ENCODE measurements around the gene SRGAP1. TPM values are rescaled to one million over a fixed set of nuclear protein-coding genes. Genes with fewer than 3 reads are reported as not detected.

SRGAP1 gene
- total RNA-seq, 1 donor from 2014 or later, result 2.2 TPM

DNA sequence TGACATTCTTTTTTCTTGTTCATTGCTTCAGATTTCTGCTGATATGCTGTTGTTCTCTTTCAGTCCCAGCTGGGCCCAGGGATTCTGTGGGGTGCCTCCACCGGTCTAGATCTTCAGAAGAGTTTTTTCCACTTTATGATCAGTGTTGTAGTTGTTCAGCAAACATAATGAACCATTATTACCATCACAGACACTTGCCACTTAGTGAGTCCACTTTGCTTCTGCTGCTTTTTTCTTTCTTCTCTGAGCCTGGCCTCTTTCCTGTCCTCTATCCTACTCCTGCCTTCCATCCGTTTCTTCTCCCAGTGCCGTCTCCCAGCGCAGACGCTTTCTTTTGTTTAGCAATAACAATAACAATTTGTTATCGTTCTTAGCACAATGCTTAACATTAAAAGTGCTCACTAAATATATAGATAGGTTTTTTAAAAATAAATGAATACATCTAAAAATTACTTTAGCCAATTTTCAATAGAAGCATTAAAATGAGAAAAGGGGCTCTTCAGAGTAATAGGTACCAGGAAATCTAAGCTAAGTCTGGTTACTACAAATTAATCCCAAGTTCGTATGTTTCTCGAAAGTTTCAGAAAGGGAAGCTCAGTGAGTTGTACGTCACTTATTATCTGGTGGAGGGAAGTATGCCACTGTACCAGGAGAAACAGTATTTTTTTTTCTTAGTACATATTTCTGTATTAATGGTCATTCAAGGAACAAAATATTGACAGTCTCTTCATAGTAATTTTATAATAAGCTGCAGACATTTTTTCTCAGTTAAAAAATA, 98.2 kb downstream of the SRGAP1 start:
- intact Hi-C loops (cut with DNase I), result no loop called here
- ATAC-seq (no peak), DNase-seq (ENCODE audit: missing footprints) (no peak)

DNA sequence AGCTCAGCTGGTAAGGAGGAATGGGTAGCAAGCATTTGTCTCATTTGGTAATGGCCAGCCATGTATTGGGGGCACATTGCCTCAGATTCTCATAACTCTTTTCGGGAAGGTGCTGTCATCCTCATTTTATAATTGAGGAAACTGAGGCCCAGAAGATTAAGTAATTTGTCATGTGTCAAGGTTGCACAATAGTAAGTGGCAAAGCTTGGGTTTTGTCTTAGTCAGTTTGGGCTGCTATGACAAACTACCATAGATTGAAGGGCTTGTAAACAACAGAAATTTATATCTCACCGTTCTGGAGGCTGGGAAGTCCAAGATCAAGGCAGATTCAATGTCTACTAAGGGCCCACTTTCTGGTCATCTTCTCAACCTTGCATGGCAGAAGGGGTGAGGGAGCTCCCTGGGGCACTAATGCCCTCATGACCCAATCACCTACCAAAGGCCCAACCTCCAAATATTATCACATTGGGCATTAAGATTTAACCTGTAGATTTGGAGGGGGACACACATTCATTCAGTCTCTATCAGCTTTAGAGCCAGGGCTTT, 99.6 kb downstream of the SRGAP1 start:
- no peak for DNase-seq (ENCODE audit: missing footprints)
- intact Hi-C loops (cut with DNase I), result no loop called here
- ATAC-seq, result no peak

DNA sequence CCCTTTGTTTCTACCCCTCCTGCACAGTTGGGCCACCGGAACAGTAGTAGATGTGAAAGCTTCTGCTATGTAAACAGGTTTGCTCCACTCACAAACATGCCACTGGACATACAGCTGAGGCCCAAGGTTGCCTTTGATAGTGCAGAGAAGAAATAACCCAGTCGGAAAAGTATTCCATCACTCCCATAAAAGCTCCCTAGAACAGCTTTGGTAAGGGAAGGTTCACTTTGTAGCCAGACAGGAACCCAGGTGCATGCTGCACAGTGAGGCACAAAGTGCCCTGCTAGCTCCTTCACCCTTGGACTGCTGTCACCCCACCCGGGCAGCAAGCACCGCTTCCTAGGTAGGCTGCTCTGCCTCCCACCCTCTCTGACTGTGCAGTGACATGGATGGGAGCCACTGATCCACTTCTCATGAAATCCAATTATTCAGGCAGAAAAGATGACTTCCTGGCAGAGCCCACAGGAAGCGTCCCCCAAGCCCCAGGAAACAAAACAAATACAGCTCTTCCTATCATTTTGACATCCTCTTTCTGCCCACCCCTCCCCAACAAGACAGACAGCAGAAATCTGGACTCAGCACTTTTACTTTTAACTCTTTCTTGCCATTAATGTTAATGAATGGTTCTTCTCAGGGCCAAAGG, 100.2 kb downstream of the SRGAP1 start:
- intact Hi-C loops (cut with DNase I), result no loop called here
- DNase-seq (ENCODE audit: missing footprints) (no peak), ATAC-seq (peak; percentile 21)

DNA sequence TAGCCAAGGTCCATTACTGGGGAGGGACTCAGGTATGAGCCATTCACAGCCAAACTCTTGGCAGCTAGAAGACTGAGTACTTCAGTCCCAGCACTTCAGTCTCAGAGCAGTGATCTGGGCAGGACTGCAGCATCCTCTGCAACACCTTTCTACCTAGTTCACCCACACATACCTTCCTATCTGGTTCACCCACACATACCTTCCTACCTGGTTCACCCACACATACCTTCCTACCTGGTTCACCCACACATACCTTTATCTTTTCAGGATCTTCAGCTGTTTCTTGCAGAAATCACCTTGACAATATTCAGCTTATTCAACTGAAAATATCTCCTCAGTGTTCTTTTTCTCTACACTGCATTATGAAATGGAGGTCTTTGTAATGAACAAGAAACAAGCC, 101.3 kb downstream of the SRGAP1 start:
- DNase-seq (ENCODE audit: missing footprints), result no peak
- no peak for ATAC-seq
- intact Hi-C loops (cut with DNase I), result no loop called here

GRCh38 chr12:63948211-63948610, 103.7 kb downstream of the SRGAP1 start:
- ATAC-seq (no peak), DNase-seq (ENCODE audit: missing footprints) (no peak)
- intact Hi-C loops (cut with DNase I), result no loop called here

DNA sequence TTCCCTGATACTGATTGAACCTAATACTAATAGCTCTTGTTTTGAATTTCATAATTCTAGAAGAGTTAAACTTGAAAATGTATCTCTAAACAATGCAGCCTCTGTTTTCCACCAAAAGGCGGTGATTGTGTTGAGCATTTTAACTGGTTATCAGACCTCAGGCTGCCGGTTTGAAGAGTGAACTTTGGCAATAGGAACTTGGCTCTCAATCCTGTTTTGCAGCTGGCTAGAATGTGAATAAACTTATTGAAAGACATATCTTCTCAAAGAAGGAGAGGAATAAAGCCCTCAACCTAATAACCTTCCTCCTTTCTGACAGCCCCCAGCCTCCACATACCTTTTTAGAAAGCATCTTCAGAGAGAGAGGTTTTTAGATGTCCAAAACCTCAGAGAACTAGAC, 105.4 kb downstream of the SRGAP1 start:
- no peak for DNase-seq (ENCODE audit: missing footprints)
- intact Hi-C loops (cut with DNase I), result loop anchor here (10.0 kb wide), 1 partner anchor 105 kb away; the partner anchor contains the start of gene SRGAP1

GRCh38 chr12:63952995-63953394, 108.5 kb downstream of the SRGAP1 start:
- ATAC-seq, result no peak
- intact Hi-C loops (cut with DNase I), result loop anchor here (10.0 kb wide), 1 partner anchor 108 kb away; the partner anchor contains the start of gene SRGAP1
- DNase-seq (ENCODE audit: missing footprints), result no peak

More for the DNA sequence above, 105.4 kb downstream of the SRGAP1 start:
- ATAC-seq, result peak; percentile 80

- intact Hi-C loops (cut with DNase I), result loop anchor here (10.0 kb wide), 1 partner anchor 111 kb away; the partner anchor contains the start of gene SRGAP1
- DNase-seq (ENCODE audit: missing footprints) (no peak), ATAC-seq (peak; percentile 87)
Measured at GRCh38 chr12:63955831-63956666, 111.5 kb downstream of the SRGAP1 start.

DNA sequence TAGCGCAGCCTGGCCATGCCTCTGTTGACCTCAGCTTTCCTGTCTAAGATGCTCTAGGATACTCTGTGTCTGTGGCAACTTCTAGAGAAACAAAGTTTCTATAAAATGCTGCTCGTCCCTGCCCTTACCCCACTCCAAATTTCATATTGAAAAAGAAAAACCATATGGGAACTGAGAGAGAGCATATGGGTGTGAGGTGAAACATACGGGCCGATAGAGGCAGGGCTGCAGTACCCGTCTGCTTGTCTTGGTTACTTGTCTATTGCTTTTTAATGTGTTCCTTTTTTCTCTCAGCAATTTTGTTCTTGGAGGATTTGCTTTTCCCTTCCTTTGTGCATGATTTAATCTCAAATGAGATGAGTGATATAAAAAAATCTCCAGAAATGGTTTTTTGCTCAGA, 113.0 kb downstream of the SRGAP1 start:
- ATAC-seq (no peak), DNase-seq (ENCODE audit: missing footprints) (no peak)
- intact Hi-C loops (cut with DNase I), result loop anchor here (10.0 kb wide), 1 partner anchor 113 kb away; the partner anchor contains the start of gene SRGAP1

DNA sequence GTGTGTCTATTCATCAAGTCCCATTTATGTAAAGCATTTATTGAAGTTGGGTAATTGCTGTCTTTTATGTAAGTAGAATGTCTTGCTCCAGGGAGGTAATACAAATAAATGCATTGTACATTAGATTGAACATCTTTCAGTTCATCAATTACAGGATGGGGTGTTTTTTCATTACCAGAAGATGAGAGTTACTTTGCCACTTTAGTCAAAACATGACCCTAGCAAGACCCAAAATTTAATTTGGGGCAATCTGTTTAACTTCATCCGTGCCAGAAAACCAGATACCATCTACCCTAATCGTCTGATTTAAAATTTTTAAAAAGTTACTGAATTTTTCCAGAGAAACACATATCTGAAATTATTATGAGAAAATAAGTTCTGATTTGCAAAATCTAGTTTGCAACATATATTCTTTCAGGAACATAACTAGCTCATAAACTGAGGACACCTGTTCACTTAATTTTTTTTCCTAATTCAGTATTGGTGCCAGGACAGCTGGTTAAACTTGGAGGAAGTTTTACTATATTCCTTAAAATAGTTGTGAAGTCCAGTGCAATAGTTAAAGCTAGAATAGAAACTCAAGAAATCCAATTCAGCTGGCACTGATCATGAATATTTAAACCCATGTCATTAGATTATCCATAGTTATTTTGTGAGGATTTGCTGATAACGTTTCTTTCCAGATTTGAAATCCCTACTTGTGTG, 114.5 kb downstream of the SRGAP1 start:
- DNase-seq (ENCODE audit: missing footprints) (no peak), ATAC-seq (no peak)
- intact Hi-C loops (cut with DNase I), result loop anchor here (10.0 kb wide), 1 partner anchor 114 kb away; the partner anchor contains the start of gene SRGAP1

DNA sequence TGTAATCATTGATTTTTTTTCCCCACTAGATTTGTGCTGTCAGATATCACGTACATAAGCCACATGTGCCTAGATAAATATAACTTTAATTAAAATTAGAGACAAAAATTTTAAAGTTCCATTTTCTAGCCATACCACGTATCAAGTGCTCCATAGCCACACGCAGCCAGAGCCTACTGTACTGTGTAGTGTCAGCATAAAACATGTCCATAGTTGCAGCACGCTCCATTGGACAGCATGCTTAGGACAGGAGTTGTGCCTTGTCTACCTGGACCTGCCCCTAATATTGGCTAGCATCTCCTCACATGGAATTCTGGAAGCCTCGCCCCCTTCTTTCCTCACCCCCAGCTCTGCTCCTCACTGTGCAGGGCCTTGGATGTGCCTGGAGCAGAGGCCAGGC, 116.5 kb downstream of the SRGAP1 start:
- intact Hi-C loops (cut with DNase I), result no loop called here
- ATAC-seq (no peak), DNase-seq (ENCODE audit: missing footprints) (no peak)

GRCh38 chr12:63961543-63961942, 117.0 kb downstream of the SRGAP1 start:
- no peak for ATAC-seq
- intact Hi-C loops (cut with DNase I), result no loop called here
- no peak for DNase-seq (ENCODE audit: missing footprints)

DNA sequence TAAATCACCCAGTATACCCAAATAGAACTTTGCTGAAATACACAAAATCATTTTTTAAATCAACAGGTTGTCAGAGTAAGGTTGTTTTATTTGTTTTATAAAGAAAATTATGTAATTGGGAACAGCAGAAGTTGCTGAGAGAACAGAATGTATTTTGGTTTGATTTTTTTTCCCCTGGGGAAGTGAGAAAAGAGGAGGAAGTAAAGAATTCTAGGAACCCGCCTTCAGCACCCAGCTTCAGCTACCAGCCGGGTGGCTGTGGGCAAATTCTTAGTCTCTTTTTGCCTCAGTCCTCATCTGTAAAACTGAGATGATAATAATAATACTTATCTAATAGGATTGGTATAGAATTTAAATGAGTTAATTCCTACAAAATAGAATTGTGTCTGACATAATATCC, 119.4 kb downstream of the SRGAP1 start:
- intact Hi-C loops (cut with DNase I), result no loop called here
- no peak for DNase-seq (ENCODE audit: missing footprints)
- no peak for ATAC-seq

DNA sequence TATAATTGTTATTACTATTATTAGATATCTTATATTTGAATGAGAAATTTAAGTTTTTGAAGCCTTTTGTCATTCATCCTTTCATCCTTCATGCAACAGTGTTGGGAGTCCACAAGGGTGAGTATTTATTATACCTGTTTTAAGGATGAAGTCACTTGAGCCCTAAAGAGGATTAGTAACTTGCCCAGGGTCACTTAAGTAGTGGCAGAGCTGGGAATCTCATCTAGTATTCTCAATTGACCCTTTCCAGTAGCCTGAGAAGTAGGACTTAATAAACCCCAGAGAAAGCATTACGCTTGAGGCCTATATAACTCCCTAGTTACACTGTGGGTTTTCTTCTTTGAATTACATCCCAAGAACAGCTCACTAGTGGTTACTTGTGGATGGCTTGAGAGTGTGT, 119.8 kb downstream of the SRGAP1 start:
- ATAC-seq (no peak), DNase-seq (ENCODE audit: missing footprints) (no peak)
- intact Hi-C loops (cut with DNase I), result no loop called here

DNA sequence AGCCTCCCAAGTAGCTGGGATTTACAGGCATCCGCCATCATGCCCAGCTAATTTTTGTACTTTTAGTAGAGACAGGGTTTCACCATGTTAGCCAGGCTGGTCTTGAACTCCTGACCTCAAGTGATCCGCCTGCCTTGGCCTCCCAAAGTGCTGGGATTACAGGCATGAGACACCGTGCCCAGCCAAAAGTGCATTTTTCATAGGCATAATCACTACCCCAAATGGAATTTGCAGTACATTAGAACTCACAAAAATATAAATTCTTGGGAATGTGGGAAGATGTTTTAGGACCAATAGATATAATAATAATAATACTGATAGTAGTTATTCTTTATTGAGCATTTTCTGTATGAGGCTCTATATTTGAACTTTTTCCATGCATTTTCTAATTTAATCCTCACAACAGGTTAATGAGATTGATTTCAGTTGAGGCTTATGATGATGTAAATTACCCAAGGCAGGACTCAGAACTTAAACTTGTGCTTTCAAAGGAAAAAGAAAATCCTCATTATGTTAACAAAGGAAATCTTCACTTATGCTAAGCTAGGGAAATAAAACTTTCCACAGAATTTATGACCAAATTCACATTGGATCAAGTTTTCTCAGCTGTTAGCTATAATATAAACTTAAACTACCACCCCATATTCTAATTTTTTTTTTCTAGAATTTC, 121.6 kb downstream of the SRGAP1 start:
- no peak for DNase-seq (ENCODE audit: missing footprints)
- intact Hi-C loops (cut with DNase I), result no loop called here
- ATAC-seq, result no peak

DNA sequence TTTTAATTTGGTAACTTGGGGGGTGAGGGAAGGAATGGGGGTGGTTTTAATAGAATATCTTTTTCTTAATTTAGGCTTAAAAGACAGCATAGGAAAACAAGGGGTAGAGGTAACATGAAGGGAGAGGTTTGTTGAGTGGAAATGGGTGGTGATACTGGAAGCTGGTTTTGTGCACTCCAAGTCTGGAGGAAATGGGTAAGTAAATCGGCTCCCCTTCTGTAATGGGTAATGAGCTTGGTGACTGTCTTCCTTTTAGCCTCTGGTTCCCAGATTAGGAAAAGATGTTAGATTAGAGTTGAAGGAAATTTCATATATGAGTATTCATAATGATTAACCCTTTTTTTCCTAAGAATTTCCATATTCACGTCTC, 122.1 kb downstream of the SRGAP1 start:
- DNase-seq (ENCODE audit: missing footprints), result no peak
- no peak for ATAC-seq
- intact Hi-C loops (cut with DNase I), result no loop called here

DNA sequence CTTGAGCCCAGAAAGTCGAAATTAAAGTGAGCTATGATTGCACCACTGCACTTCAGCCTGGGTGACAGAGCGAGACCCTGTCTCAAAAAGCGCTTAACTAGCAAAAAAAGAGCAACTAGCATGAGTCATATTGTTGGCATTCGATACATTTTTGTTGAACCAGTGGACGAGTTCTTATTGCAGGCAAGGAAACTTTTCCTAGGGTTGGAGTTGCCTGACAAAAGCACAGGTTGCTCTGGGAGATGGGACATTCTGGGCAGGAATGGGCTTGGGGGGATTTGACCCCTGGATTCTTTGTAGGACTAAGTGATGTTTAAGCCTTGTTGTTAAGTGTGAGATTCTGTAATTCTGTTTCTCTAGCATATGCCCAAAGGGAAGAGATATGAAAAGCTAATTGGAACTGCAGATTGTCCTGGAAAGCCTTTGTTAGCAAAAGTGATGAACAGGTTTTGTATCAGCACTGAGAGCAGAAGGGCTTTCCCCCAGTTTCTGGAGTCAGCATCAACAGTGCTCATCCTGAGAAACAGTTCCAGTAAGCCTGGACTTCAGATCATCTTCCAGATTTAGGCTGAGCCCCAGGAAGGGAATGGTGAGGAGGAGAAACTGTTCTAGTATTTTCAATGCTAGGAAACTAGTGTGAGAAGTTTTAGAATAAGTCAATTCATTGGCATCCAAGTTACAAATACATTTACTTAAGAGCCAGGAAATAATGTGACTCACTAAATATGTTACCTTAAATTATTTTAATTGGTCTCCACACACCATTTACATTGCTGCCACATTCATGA, 123.1 kb downstream of the SRGAP1 start:
- no peak for ATAC-seq

More for the DNA sequence above, 123.1 kb downstream of the SRGAP1 start:
- intact Hi-C loops (cut with DNase I), result no loop called here
- DNase-seq (ENCODE audit: missing footprints), result no peak

All from Right ventricle myocardium inferior (tissue), 1 donor.